ENCODE measurements around the gene PTPRN2.

PTPRN2 gene

DNA sequence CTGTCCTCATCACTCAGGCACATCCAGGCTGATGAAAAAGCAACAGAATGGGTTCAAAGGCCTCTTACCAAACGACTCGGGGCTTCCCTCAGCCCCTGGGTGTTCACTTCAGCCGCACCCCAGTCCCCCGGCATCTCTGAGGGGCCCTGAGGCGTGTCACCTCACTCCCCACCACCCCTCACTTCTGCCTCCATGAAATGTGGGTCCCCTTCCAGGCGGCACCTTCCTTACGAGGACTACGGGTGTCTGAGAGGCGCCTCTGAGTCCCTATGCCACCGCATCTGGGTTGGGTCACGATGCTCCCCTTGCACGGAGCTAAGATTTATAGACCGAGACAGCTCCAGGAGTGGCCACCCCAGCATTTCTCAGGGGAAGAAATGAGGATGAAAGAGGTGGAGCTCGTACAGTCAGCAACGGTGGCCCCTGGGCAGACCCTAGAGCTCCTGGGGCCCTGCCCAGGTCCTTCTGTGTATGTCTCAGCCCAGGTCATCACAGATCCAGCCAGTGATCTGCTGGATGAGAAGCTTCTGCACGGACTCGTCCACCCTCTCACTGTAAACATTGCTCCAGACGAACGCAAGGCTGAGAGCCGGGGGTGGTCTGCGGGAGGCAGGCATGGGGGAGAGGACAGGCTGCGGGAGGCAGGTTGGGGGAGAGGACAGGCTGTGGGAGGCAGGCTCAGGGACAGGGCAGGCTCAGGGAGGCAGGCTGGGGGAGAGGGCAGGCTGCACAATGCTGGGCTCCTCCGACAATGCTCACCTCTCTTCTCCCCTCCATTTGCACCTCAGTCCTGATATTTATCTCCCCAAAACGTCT, 842.6 kb downstream of the PTPRN2 start:
- Histone ChIP-seq H3K27me3 (ENCODE audit: control insufficient read depth, insufficient read depth, low read length) (no peaks in the 10 kb centered on the region), H3K36me3 (ENCODE audit: control insufficient read depth, insufficient read depth, low read length) (no peaks in the 10 kb centered on the region), H3K4me3 (ENCODE audit: low read length) (no peak overlapping the region), H3K9ac (ENCODE audit: low read length) (no peak overlapping the region), H3K4me1 (ENCODE audit: control insufficient read depth, insufficient read depth, low read length) (no peaks in the 10 kb centered on the region), H3K9me3 (ENCODE audit: control insufficient read depth, low read length) (no peaks in the 10 kb centered on the region)

DNA sequence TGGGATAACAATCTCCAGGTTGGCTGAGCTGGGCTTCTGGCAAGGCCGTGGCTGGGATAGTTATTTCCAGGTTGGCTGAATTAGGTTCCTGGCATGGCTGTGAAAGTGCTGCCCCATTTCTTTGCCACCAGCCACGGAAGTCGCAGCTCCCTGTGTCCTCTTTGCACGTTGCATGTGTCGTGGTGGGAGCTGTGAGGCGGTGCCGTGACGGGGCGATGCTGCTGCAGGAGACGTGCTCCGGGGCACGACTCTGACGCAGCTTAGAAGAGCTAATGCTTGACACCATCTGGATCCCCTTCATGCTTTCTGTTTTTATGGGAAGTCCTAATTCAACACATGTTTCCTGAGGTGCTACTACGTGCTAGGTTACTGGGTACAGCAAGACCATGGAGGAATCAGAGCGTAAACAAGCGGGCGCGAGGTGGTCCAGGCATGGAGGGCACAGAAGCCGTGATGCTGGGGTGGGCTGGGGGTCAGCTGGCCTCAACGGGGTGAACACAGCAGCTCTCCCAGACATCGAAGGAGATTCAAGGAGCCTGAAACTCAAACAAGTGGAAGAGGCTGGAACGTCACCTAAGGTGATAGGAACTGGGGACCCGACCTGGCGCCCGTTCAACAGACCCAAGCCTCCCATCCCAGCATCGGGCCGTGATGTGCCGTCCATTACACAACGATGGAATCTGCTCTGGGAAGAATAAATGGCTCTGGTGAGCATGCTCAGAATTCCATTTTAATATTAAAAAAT, 843.7 kb downstream of the PTPRN2 start:
- H3K4me1 ChIP-seq (ENCODE audit: control insufficient read depth, insufficient read depth, low read length) = no peaks in the 10 kb centered on the region
- no peak overlapping the region for H3K4me3 ChIP-seq (ENCODE audit: low read length)
- no peak overlapping the region for H3K9ac ChIP-seq (ENCODE audit: low read length)

GRCh38 chr7:157740251-157740798, 847.3 kb downstream of the PTPRN2 start:
- H3K36me3 ChIP-seq (ENCODE audit: control insufficient read depth, insufficient read depth, low read length) = no peaks in the 10 kb centered on the region
- H3K27me3 ChIP-seq (ENCODE audit: control insufficient read depth, insufficient read depth, low read length) = no peaks in the 10 kb centered on the region
- no peak overlapping the region for H3K9ac ChIP-seq (ENCODE audit: low read length)
- no peak overlapping the region for H3K4me3 ChIP-seq (ENCODE audit: low read length)
- H3K4me1 ChIP-seq (ENCODE audit: control insufficient read depth, insufficient read depth, low read length) = no peaks in the 10 kb centered on the region
- H3K9me3 ChIP-seq (ENCODE audit: control insufficient read depth, low read length) = no peaks in the 10 kb centered on the region

More for the DNA sequence above, 843.7 kb downstream of the PTPRN2 start:
- Histone ChIP-seq H3K36me3 (ENCODE audit: control insufficient read depth, insufficient read depth, low read length) (no peaks in the 10 kb centered on the region), H3K9me3 (ENCODE audit: control insufficient read depth, low read length) (no peaks in the 10 kb centered on the region), H3K27me3 (ENCODE audit: control insufficient read depth, insufficient read depth, low read length) (no peaks in the 10 kb centered on the region)

DNA sequence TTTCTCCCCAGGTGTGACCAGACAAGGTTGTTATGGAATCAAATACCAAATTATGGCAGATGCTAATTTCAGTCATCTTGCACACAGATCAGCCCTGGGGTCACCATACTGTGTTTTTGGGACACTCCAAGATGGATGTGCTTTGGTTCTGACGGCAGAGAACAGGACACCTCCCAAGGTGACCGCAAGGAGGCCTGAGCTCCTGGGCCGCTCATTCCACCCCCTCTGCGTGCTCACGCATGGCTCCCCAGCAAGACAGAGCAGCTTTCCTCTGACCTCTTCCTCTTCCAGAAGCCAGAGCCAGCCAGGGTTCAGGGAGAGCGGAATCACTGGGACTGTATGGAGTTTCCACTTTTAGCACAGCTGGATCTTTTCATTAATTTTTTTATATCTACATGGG, 848.0 kb downstream of the PTPRN2 start:
- H3K4me3 ChIP-seq (ENCODE audit: low read length) = no peak overlapping the region
- H3K9ac ChIP-seq (ENCODE audit: low read length) = no peak overlapping the region
- H3K36me3 ChIP-seq (ENCODE audit: control insufficient read depth, insufficient read depth, low read length) = no peaks in the 10 kb centered on the region
- H3K27me3 ChIP-seq (ENCODE audit: control insufficient read depth, insufficient read depth, low read length) = no peaks in the 10 kb centered on the region
- H3K4me1 ChIP-seq (ENCODE audit: control insufficient read depth, insufficient read depth, low read length) = no peaks in the 10 kb centered on the region
- H3K9me3 ChIP-seq (ENCODE audit: control insufficient read depth, low read length) = no peaks in the 10 kb centered on the region

DNA sequence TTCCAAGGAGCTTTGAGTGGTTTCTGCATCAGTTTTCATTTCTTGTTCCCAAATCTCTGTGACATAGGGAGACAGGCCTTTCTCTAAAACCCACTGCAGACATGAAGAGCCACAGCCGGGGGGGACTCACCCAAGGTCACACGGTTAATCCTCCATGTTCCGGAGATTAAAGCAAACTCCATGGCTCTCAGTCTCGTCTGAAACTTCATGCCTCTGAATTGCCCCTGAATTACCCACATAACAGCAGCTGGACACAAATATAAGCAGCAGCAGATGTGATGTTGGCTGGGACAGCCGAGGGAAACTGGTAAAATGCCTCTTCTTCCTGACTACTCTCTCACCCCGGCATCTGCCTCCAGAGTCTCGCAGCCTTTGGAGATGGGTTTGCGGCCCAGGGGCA, 848.6 kb downstream of the PTPRN2 start:
- H3K27me3 ChIP-seq (ENCODE audit: control insufficient read depth, insufficient read depth, low read length) = no peaks in the 10 kb centered on the region
- no peaks in the 10 kb centered on the region for H3K4me1 ChIP-seq (ENCODE audit: control insufficient read depth, insufficient read depth, low read length)
- H3K9ac ChIP-seq (ENCODE audit: low read length) = no peak overlapping the region
- no peaks in the 10 kb centered on the region for H3K9me3 ChIP-seq (ENCODE audit: control insufficient read depth, low read length)
- no peak overlapping the region for H3K4me3 ChIP-seq (ENCODE audit: low read length)
- H3K36me3 ChIP-seq (ENCODE audit: control insufficient read depth, insufficient read depth, low read length) = no peaks in the 10 kb centered on the region

- Histone ChIP-seq H3K36me3 (ENCODE audit: control insufficient read depth, insufficient read depth, low read length) (no peaks in the 10 kb centered on the region), H3K9ac (ENCODE audit: low read length) (no peak overlapping the region), H3K4me1 (ENCODE audit: control insufficient read depth, insufficient read depth, low read length) (no peaks in the 10 kb centered on the region), H3K4me3 (ENCODE audit: low read length) (no peak overlapping the region), H3K9me3 (ENCODE audit: control insufficient read depth, low read length) (no peaks in the 10 kb centered on the region), H3K27me3 (ENCODE audit: control insufficient read depth, insufficient read depth, low read length) (no peaks in the 10 kb centered on the region)
Observed at GRCh38 chr7:157738066-157738460, 849.6 kb downstream of the PTPRN2 start.

DNA sequence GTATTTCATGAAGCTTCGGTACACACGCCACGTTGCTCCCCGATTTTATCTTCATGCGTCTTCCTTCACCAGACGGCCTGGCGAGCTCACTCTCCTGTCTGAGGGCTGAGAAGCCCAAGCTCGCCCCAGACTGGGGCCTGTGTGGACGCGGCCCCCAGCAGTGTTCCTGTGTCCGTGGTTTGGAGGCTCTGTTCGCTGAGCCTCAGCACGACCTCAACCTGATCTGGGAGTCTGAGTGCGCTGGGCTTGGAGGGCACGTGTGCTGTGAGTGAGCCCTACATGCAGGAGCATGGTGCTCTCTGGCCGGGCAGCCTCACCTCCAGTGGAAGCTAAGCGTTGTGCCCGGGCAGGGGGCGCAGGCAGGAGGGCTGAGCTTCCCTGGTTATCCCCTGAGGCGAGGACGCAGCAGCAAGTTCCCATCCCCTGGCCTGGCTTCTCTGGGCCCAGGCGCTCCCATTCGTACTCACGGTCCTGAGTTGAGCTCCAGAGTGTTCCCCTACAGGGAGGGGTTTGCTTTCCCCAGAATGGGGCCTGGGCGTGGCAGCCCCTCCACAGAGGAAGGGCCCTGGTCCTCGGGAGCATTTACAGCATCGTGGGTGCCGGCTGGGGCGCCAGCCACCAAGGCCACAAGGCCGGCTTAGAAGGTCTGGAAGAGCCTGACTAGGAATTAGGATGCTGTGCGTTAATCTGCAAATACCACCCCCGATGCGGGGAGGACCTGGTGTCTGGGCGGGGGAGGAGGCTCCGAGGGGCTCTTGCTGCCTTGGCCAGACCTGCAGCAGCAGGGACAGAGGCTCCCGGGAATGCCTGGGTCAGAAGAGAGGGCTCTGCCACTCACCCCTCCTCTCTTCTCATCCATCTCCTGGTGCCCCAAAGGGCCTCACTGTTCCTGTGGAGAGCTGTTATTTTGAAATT, 850.2 kb downstream of the PTPRN2 start:
- Histone ChIP-seq H3K27me3 (ENCODE audit: control insufficient read depth, insufficient read depth, low read length) (no peaks in the 10 kb centered on the region), H3K9ac (ENCODE audit: low read length) (no peak overlapping the region), H3K4me3 (ENCODE audit: low read length) (no peak overlapping the region), H3K9me3 (ENCODE audit: control insufficient read depth, low read length) (no peaks in the 10 kb centered on the region), H3K36me3 (ENCODE audit: control insufficient read depth, insufficient read depth, low read length) (no peaks in the 10 kb centered on the region), H3K4me1 (ENCODE audit: control insufficient read depth, insufficient read depth, low read length) (no peaks in the 10 kb centered on the region)

DNA sequence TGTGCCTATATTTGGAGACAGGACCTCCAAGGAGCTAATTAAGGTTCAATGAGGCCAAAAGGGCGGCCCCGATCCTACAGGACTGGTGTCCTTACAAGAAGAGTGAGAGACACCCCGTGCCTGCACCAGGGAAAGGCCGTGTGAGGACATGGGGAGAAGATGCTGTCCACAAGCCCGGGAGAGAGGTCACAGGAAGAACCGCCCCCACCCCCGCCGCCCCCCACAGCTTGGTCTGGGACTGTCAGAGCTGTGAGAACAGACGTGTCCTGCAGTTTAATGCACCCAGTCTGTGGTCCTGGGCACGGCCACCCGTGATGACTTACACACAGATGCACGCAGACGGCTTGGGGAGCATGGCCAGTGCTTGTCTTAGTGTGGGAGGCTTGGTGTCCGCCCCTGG, 851.3 kb downstream of the PTPRN2 start:
- Histone ChIP-seq H3K36me3 (ENCODE audit: control insufficient read depth, insufficient read depth, low read length) (no peaks in the 10 kb centered on the region), H3K27me3 (ENCODE audit: control insufficient read depth, insufficient read depth, low read length) (no peaks in the 10 kb centered on the region), H3K9me3 (ENCODE audit: control insufficient read depth, low read length) (no peaks in the 10 kb centered on the region), H3K9ac (ENCODE audit: low read length) (no peak overlapping the region), H3K4me1 (ENCODE audit: control insufficient read depth, insufficient read depth, low read length) (no peaks in the 10 kb centered on the region), H3K4me3 (ENCODE audit: low read length) (no peak overlapping the region)

GRCh38 chr7:157735826-157736225, 851.8 kb downstream of the PTPRN2 start:
- Histone ChIP-seq H3K9ac (ENCODE audit: low read length) (no peak overlapping the region), H3K27me3 (ENCODE audit: control insufficient read depth, insufficient read depth, low read length) (no peaks in the 10 kb centered on the region), H3K4me1 (ENCODE audit: control insufficient read depth, insufficient read depth, low read length) (no peaks in the 10 kb centered on the region), H3K36me3 (ENCODE audit: control insufficient read depth, insufficient read depth, low read length) (no peaks in the 10 kb centered on the region), H3K9me3 (ENCODE audit: control insufficient read depth, low read length) (no peaks in the 10 kb centered on the region), H3K4me3 (ENCODE audit: low read length) (no peak overlapping the region)

- Histone ChIP-seq H3K4me1 (ENCODE audit: control insufficient read depth, insufficient read depth, low read length) (no peaks in the 10 kb centered on the region), H3K9ac (ENCODE audit: low read length) (no peak overlapping the region), H3K27me3 (ENCODE audit: control insufficient read depth, insufficient read depth, low read length) (no peaks in the 10 kb centered on the region), H3K36me3 (ENCODE audit: control insufficient read depth, insufficient read depth, low read length) (no peaks in the 10 kb centered on the region), H3K4me3 (ENCODE audit: low read length) (no peak overlapping the region), H3K9me3 (ENCODE audit: control insufficient read depth, low read length) (no peaks in the 10 kb centered on the region)
Observed at GRCh38 chr7:157734676-157735640, 852.7 kb downstream of the PTPRN2 start.

All from mucosa of stomach (tissue), 1 donor.